Kidney epithelial cell (primary cell): ENCODE data around the gene POLR1B. TPM values are rescaled to one million over a fixed set of nuclear protein-coding genes. Genes with fewer than 3 reads are reported as not detected.

Experiments
- DNase-seq: peaks from one replicate; pipeline ENCODE4 v3.0.0-alpha.2; 2010; ENCODE audit warnings: low read depth
- H3K27me3 ChIP-seq: 2 replicates; pipeline ENCODE4 v1.6.0; 2011; ENCODE audit warnings: low read length; ENCODE audit not compliant: control insufficient read depth, insufficient read depth
- H3K36me3 ChIP-seq: 2 replicates; pipeline ENCODE4 v1.5.1; 2011; ENCODE audit warnings: low read length; ENCODE audit not compliant: control insufficient read depth, insufficient read depth
- H3K4me3 ChIP-seq: 2 replicates; pipeline ENCODE4 v1.5.1; 2011; ENCODE audit warnings: low read depth, mild to moderate bottlenecking, control low read depth, low read length
- CTCF ChIP-seq: IDR thresholded peaks from 2 replicates; pipeline ENCODE4 v1.5.1; 2011; ENCODE audit warnings: mild to moderate bottlenecking, moderate library complexity, low read length, control low read depth, inconsistent platforms; ENCODE audit not compliant: insufficient read depth, poor library complexity, severe bottlenecking
- total RNA-seq: library from RNA; depleted of rRNA; stranded (reverse); fragments of >200 nt; gene quantifications from 2 replicates; pipeline ENCODE4 v1.2.3, GENCODE V29; 2015

The POLR1B gene
- total RNA-seq, 1 donor from 2014 or later = 20.8 TPM

- DNase-seq = no peak
- no peaks in the 10 kb centered on the region for H3K27me3 ChIP-seq
- H3K4me3 ChIP-seq = peak overlapping the region; percentile 66
- H3K36me3 ChIP-seq = no peaks in the 10 kb centered on the region
- TF ChIP-seq CTCF = no peak
Measured at GRCh38 chr2:112583497-112584133, 41.4 kb downstream of the POLR1B start.

- DNase-seq = peak; percentile 82
- TF ChIP-seq CTCF = peak; percentile 18
Measured at GRCh38 chr2:112584134-112584890, 42.0 kb downstream of the POLR1B start, which contains the start of gene CHCHD5. TSS of gene CHCHD5 (plus strand) at chr2:112584609. CDS start at chr2:112584648, 39 bp downstream.

GRCh38 chr2:112584891-112585250 is 42.6 kb downstream of the POLR1B start:
- DNase-seq = no peak
- Histone ChIP-seq H3K4me3 (peak overlapping the region; percentile 66), H3K36me3 (no peaks in the 10 kb centered on the region), H3K27me3 (no peaks in the 10 kb centered on the region)
- TF ChIP-seq CTCF = no peak

More at GRCh38 chr2:112584134-112584890, 42.0 kb downstream of the POLR1B start, which contains the start of gene CHCHD5:
- Histone ChIP-seq H3K4me3 (peak within 1 kb of the TSS; percentile 66), H3K36me3 (no peaks in the 10 kb centered on the region), H3K27me3 (no peaks in the 10 kb centered on the region)

- TF ChIP-seq CTCF = no peak
- Histone ChIP-seq H3K27me3 (no peaks in the 10 kb centered on the region), H3K4me3 (peak overlapping the region; percentile 66), H3K36me3 (no peaks in the 10 kb centered on the region)
- DNase-seq = no peak
Measured at GRCh38 chr2:112585400-112585799, 43.1 kb downstream of the POLR1B start.

- no peak for DNase-seq
- no peaks in the 10 kb centered on the region for H3K36me3 ChIP-seq
- H3K4me3 ChIP-seq = no peak overlapping the region
- no peak for TF ChIP-seq CTCF
- H3K27me3 ChIP-seq = no peaks in the 10 kb centered on the region
Measured at GRCh38 chr2:112585873-112586464, 43.7 kb downstream of the POLR1B start.
